C4-2B (cell line): Measurements from ENCODE around the gene ABCC10.
"Not testable (repeated sequence)": the region's sequence is repeated elsewhere in the genome, so short reads cannot be mapped to it uniquely, and the experiment has no call there.

Experiments used
- H3K27ac ChIP-seq: fragments of 450-650 bp; 2 replicates; pipeline ENCODE4 v1.5.1; 2017
- CTCF ChIP-seq: fragments of 450-650 bp; conservative IDR thresholded peaks from 2 replicates; pipeline ENCODE4 v1.5.1; 2017; ENCODE audit warnings: mild to moderate bottlenecking
- ZFX ChIP-seq: fragments of 450-650 bp; IDR thresholded peaks from 2 replicates; pipeline ENCODE4 v1.6.1; 2017

The ABCC10 gene

GRCh38 chr6:43402820-43403219 is 24.5 kb upstream of the ABCC10 start:
- no peak overlapping the region for H3K27ac ChIP-seq
- no peak; the same call in 1 of the 2 replicates for TF ChIP-seq CTCF
- no peak for TF ChIP-seq ZFX

- H3K27ac ChIP-seq: no peak overlapping the region
- no peak for TF ChIP-seq CTCF
- no peak for TF ChIP-seq ZFX
Measured at GRCh38 chr6:43405354-43405753, 22.0 kb upstream of the ABCC10 start.

GRCh38 chr6:43407296-43407695 is 20.0 kb upstream of the ABCC10 start:
- TF ChIP-seq CTCF (no peak), ZFX (no peak)
- H3K27ac ChIP-seq: no peak overlapping the region

- H3K27ac ChIP-seq: no peak overlapping the region
- TF ChIP-seq ZFX (no peak), CTCF (no peak)
Measured at GRCh38 chr6:43408259-43408658, 19.1 kb upstream of the ABCC10 start.

- H3K27ac ChIP-seq: not testable (repeated sequence)
Measured at GRCh38 chr6:43410776-43411175, 16.6 kb upstream of the ABCC10 start.

- no peak overlapping the region for H3K27ac ChIP-seq
- TF ChIP-seq ZFX (no peak), CTCF (no peak)
Measured at GRCh38 chr6:43412541-43412940, 14.8 kb upstream of the ABCC10 start.

- no peak overlapping the region for H3K27ac ChIP-seq
- TF ChIP-seq CTCF (no peak), ZFX (no peak)
Measured at GRCh38 chr6:43413002-43413401, 14.3 kb upstream of the ABCC10 start.

GRCh38 chr6:43415275-43415674 is 12.1 kb upstream of the ABCC10 start:
- H3K27ac ChIP-seq: not testable (repeated sequence)

GRCh38 chr6:43416935-43417334 is 10.4 kb upstream of the ABCC10 start:
- H3K27ac ChIP-seq: no peak overlapping the region
- TF ChIP-seq ZFX: no peak
